ENCODE results near the gene S1PR4.

The S1PR4 gene

DNA sequence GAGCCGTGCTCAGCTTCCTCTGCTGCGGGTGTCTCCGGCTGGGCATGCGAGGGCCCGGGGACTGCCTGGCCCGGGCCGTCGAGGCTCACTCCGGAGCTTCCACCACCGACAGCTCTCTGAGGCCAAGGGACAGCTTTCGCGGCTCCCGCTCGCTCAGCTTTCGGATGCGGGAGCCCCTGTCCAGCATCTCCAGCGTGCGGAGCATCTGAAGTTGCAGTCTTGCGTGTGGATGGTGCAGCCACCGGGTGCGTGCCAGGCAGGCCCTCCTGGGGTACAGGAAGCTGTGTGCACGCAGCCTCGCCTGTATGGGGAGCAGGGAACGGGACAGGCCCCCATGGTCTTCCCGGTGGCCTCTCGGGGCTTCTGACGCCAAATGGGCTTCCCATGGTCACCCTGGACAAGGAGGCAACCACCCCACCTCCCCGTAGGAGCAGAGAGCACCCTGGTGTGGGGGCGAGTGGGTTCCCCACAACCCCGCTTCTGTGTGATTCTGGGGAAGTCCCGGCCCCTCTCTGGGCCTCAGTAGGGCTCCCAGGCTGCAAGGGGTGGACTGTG, 1.2 kb downstream of the S1PR4 start:
- H2BK12ac ChIP-seq (ENCODE audit: low read length) = no peak overlapping the region
- no peak overlapping the region for H3K27ac ChIP-seq (ENCODE audit: low read depth, low read length)
- no peak overlapping the region for H2BK5ac ChIP-seq (ENCODE audit: low read depth, low read length, poor library complexity)
- WGBS (ENCODE audit: extremely low coverage, insufficient coverage, insufficient read length) = no CpG with 5 or more reads among the region's 31 CpGs
- no peak overlapping the region for H3K4ac ChIP-seq (ENCODE audit: low read depth, low read length)
- H3K23ac ChIP-seq (ENCODE audit: low read length) = no peak overlapping the region
- no peak overlapping the region for H2AK5ac ChIP-seq (ENCODE audit: low read length)
- H3K4me1 ChIP-seq (ENCODE audit: control insufficient read depth in 1 of 2, insufficient read depth in 2 of 2, low read length in 2 of 2) = peaks cover 3 to 6% of the 10 kb centered on the region in 2 experiments
- H4K8ac ChIP-seq (ENCODE audit: low read depth, low read length) = no peak overlapping the region
- H2BK120ac ChIP-seq (ENCODE audit: insufficient read depth, low read length, poor library complexity) = no peak overlapping the region
- H4K12ac ChIP-seq (ENCODE audit: low read depth, low read length) = no peak overlapping the region
- no peak overlapping the region for H3K4me2 ChIP-seq (ENCODE audit: low read length)
- H2AFZ ChIP-seq (ENCODE audit: insufficient read depth, low read length, poor library complexity) = no peak overlapping the region
- H3K9ac ChIP-seq (ENCODE audit: low read length) = no peak overlapping the region
- H3K27me3 ChIP-seq (ENCODE audit: insufficient read depth, low read length) = no peaks in the 10 kb centered on the region
- no peak overlapping the region for H3K14ac ChIP-seq (ENCODE audit: low read length)
- H3K18ac ChIP-seq (ENCODE audit: low read length) = no peak overlapping the region
- no peak overlapping the region for H4K91ac ChIP-seq (ENCODE audit: low read depth, low read length)
- no peaks in the 10 kb centered on the region for H3K79me2 ChIP-seq (ENCODE audit: control insufficient read depth, insufficient read depth, low read length, poor library complexity)
- no peaks in the 10 kb centered on the region for H3K9me3 ChIP-seq (ENCODE audit: insufficient read depth, low read depth, low read length)
- H3K79me1 ChIP-seq (ENCODE audit: low read length) = no peaks in the 10 kb centered on the region
- no peaks in the 10 kb centered on the region for H3K36me3 ChIP-seq (ENCODE audit: control insufficient read depth in 1 of 2, insufficient read depth in 2 of 2, low read length in 2 of 2)
- no peak overlapping the region for H3K4me3 ChIP-seq (ENCODE audit: low read depth, low read length)
- DNase-seq = no peak

DNA sequence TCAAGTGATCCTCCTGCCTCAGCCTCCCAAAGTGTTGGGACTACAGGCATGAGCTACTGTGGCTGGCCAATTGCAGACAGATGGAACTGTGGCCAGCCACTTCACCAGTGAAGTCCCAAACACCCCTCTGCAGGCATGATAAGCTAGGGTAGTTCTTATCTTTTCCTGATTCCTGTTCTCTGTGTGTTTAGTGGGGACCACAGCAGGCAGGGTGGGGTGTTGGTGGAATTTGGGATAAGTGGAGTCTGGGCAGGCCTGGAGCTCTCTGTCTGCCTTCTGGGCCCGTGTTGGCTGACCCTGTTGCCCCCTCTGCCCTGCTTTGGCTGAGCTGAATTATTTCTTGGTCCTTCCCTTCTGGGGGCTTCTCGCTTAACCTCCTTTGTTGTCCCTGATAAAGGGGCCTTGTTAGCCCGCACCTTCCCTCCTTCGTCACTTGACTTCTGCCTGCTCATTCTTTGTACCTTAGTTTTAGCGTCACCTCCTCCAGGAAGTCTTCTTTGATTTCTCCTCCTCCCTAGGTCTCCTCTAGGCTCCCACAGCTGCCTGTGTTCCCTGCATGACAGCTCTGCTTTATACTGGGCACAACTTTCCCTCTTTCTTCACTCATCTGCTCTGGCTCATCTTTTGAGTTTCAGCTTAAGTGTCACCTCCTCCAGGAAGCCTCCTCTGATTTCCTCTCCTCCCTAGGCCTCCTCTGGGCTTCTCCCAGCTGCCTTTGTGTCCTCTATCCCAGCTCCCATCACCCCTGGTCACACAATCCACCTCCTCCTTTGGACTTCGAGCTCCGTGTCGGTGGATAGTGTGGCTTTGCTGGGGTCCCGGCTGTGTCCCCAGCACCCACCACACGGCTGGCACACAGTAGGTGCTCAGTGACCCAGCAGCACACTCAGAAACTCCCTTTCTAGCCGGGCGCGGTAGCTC, 5.4 kb downstream of the S1PR4 start:
- Histone ChIP-seq H3K14ac (ENCODE audit: low read length) (no peak overlapping the region), H3K4me1 (ENCODE audit: control insufficient read depth in 1 of 2, insufficient read depth in 2 of 2, low read length in 2 of 2) (peaks cover 11 to 15% of the 10 kb centered on the region in 2 experiments), H2BK5ac (ENCODE audit: low read depth, low read length, poor library complexity) (no peak overlapping the region), H3K4me2 (ENCODE audit: low read length) (no peak overlapping the region), H4K91ac (ENCODE audit: low read depth, low read length) (peak overlapping the region; percentile 48), H2AK5ac (ENCODE audit: low read length) (peak overlapping the region; percentile 38), H3K9me3 (ENCODE audit: insufficient read depth, low read depth, low read length) (no peaks in the 10 kb centered on the region), H3K4ac (ENCODE audit: low read depth, low read length) (no peak overlapping the region), H3K79me1 (ENCODE audit: low read length) (peaks cover 6% of the 10 kb centered on the region), H3K4me3 (ENCODE audit: low read depth, low read length) (no peak overlapping the region), H3K27me3 (ENCODE audit: insufficient read depth, low read length) (no peaks in the 10 kb centered on the region), H2AFZ (ENCODE audit: insufficient read depth, low read length, poor library complexity) (no peak overlapping the region), H3K23ac (ENCODE audit: low read length) (no peak overlapping the region), H3K36me3 (ENCODE audit: control insufficient read depth in 1 of 2, insufficient read depth in 2 of 2, low read length in 2 of 2) (peaks cover 5 to 8% of the 10 kb centered on the region in 2 experiments), H3K79me2 (ENCODE audit: control insufficient read depth, insufficient read depth, low read length, poor library complexity) (peaks cover 16% of the 10 kb centered on the region), H4K8ac (ENCODE audit: low read depth, low read length) (peak overlapping the region; percentile 97), H3K9ac (ENCODE audit: low read length) (no peak overlapping the region), H4K12ac (ENCODE audit: low read depth, low read length) (peak overlapping the region; percentile 98), H3K18ac (ENCODE audit: low read length) (no peak overlapping the region), H2BK120ac (ENCODE audit: insufficient read depth, low read length, poor library complexity) (no peak overlapping the region), H2BK12ac (ENCODE audit: low read length) (no peak overlapping the region), H3K27ac (ENCODE audit: low read depth, low read length) (no peak overlapping the region)
- no peak for DNase-seq
- WGBS (ENCODE audit: extremely low coverage, insufficient coverage, insufficient read length) = no CpG with 5 or more reads among the region's 13 CpGs

DNA sequence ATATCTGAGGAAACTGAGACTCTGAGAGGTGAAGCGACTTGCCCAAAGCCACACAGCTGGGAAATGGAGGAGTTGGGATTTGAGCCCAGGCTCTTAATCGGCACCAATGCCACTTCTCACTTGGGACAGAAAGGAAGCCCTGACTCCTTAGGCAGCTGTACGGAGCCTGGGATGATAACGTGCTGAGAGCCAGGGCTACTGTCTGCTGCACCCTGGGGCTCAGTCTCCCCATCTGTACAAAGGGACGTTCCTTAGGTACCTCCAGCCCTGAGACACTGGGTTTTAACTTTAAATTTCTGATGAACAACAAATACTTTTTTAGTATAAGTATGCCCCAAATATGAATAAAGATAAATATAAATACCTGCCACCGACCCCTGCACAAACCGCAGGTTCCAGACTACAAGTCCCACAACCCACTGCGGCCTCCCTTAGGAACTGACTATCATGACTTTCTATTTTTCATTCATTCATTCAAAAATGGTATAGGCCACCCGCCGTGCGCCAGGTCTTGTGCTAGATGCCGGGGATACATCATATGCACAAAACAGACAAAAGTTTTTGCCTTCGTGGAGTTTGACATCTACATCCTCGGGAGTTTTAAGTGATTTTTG, 6.4 kb downstream of the S1PR4 start:
- H3K27ac ChIP-seq (ENCODE audit: low read depth, low read length) = no peak overlapping the region
- H4K91ac ChIP-seq (ENCODE audit: low read depth, low read length) = peak overlapping the region; percentile 81
- peaks cover 6% of the 10 kb centered on the region for H3K79me1 ChIP-seq (ENCODE audit: low read length)
- no CpG with 5 or more reads among the region's 14 CpGs for WGBS (ENCODE audit: extremely low coverage, insufficient coverage, insufficient read length)
- no peak overlapping the region for H2AK5ac ChIP-seq (ENCODE audit: low read length)
- peak overlapping the region; percentile 74 for H3K14ac ChIP-seq (ENCODE audit: low read length)
- H3K4ac ChIP-seq (ENCODE audit: low read depth, low read length) = no peak overlapping the region
- H2BK5ac ChIP-seq (ENCODE audit: low read depth, low read length, poor library complexity) = peak overlapping the region; percentile 5
- no peak overlapping the region for H3K9ac ChIP-seq (ENCODE audit: low read length)
- H2BK120ac ChIP-seq (ENCODE audit: insufficient read depth, low read length, poor library complexity) = no peak overlapping the region
- H3K36me3 ChIP-seq (ENCODE audit: control insufficient read depth in 1 of 2, insufficient read depth in 2 of 2, low read length in 2 of 2) = peaks cover 7 to 12% of the 10 kb centered on the region in 2 experiments
- peaks cover 11 to 15% of the 10 kb centered on the region in 2 experiments for H3K4me1 ChIP-seq (ENCODE audit: control insufficient read depth in 1 of 2, insufficient read depth in 2 of 2, low read length in 2 of 2)
- H3K4me2 ChIP-seq (ENCODE audit: low read length) = peak overlapping the region; percentile 88
- DNase-seq = no peak
- peak overlapping the region; percentile 71 for H3K4me3 ChIP-seq (ENCODE audit: low read depth, low read length)
- peak overlapping the region; percentile 98 for H4K12ac ChIP-seq (ENCODE audit: low read depth, low read length)
- peak overlapping the region; percentile 84 for H2AFZ ChIP-seq (ENCODE audit: insufficient read depth, low read length, poor library complexity)
- H3K27me3 ChIP-seq (ENCODE audit: insufficient read depth, low read length) = no peaks in the 10 kb centered on the region
- peak overlapping the region; percentile 97 for H4K8ac ChIP-seq (ENCODE audit: low read depth, low read length)
- H3K18ac ChIP-seq (ENCODE audit: low read length) = no peak overlapping the region
- peaks cover 16% of the 10 kb centered on the region for H3K79me2 ChIP-seq (ENCODE audit: control insufficient read depth, insufficient read depth, low read length, poor library complexity)
- H3K23ac ChIP-seq (ENCODE audit: low read length) = no peak overlapping the region
- H3K9me3 ChIP-seq (ENCODE audit: insufficient read depth, low read depth, low read length) = no peaks in the 10 kb centered on the region
- no peak overlapping the region for H2BK12ac ChIP-seq (ENCODE audit: low read length)

DNA sequence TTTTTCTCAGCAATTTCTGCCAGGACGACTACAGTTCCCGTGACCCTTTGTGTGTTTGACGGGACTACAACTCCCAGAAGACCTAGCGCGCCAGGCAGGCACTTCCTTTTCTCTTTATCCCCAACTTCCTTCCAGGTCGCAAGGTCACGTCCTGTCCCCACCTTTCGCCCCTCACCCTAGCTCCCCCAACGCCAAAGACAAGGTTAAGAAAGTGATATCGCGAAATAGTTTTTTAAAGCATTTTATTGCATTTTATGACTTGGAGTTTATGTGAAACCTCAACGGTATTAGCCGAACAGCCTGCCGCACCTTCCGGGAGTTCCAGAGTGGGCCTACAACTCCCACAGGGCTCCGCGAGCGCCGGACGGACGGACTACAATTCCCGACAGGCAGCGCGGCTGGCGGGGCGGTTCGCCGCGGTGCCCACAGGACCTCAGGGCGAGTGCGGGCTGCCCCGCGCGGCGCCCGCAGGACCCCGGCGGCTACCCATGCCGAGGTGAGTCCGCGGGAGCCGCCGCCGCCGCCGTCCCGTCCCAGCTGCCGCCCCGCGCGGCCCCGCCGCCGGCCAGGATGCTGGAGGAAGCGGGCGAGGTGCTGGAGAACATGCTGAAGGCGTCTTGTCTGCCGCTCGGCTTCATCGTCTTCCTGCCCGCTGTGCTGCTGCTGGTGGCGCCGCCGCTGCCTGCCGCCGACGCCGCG, 7.0 kb downstream of the S1PR4 start, which contains the start of gene NCLN:
Gene NCLN (plus strand): TSS at position 470 of the 699 bp plus-strand sequence. CDS start 101 bp downstream, at position 571.
- Histone ChIP-seq H3K4me1 (ENCODE audit: control insufficient read depth in 1 of 2, insufficient read depth in 2 of 2, low read length in 2 of 2) (peaks cover 11 to 15% of the 10 kb centered on the region in 2 experiments), H4K8ac (ENCODE audit: low read depth, low read length) (peak within 1 kb of the TSS; percentile 97), H2AFZ (ENCODE audit: insufficient read depth, low read length, poor library complexity) (peak within 1 kb of the TSS; percentile 94), H3K4me2 (ENCODE audit: low read length) (peak within 1 kb of the TSS; percentile 88), H3K4me3 (ENCODE audit: low read depth, low read length) (peak within 1 kb of the TSS; percentile 96), H3K79me2 (ENCODE audit: control insufficient read depth, insufficient read depth, low read length, poor library complexity) (peaks cover 16% of the 10 kb centered on the region), H3K27me3 (ENCODE audit: insufficient read depth, low read length) (no peaks in the 10 kb centered on the region), H3K9me3 (ENCODE audit: insufficient read depth, low read depth, low read length) (no peaks in the 10 kb centered on the region), H3K18ac (ENCODE audit: low read length) (peak within 1 kb of the TSS; percentile 94), H2AK5ac (ENCODE audit: low read length) (peak within 1 kb of the TSS; percentile 84), H4K91ac (ENCODE audit: low read depth, low read length) (peak within 1 kb of the TSS; percentile 81), H3K27ac (ENCODE audit: low read depth, low read length) (peak within 1 kb of the TSS; percentile 36), H2BK120ac (ENCODE audit: insufficient read depth, low read length, poor library complexity) (peak within 1 kb of the TSS; percentile 35), H3K79me1 (ENCODE audit: low read length) (peaks cover 6% of the 10 kb centered on the region), H3K9ac (ENCODE audit: low read length) (peak within 1 kb of the TSS; percentile 82), H3K14ac (ENCODE audit: low read length) (peak within 1 kb of the TSS; percentile 86), H3K23ac (ENCODE audit: low read length) (no peak within 1 kb of the TSS), H4K12ac (ENCODE audit: low read depth, low read length) (peak within 1 kb of the TSS; percentile 98), H3K4ac (ENCODE audit: low read depth, low read length) (peak within 1 kb of the TSS; percentile 89), H2BK5ac (ENCODE audit: low read depth, low read length, poor library complexity) (peak within 1 kb of the TSS; percentile 26), H2BK12ac (ENCODE audit: low read length) (no peak within 1 kb of the TSS), H3K36me3 (ENCODE audit: control insufficient read depth in 1 of 2, insufficient read depth in 2 of 2, low read length in 2 of 2) (peaks cover 7 to 12% of the 10 kb centered on the region in 2 experiments)
- DNase-seq = peak; percentile 91 to 95
- WGBS (ENCODE audit: extremely low coverage, insufficient coverage, insufficient read length) = no CpG with 5 or more reads among the region's 69 CpGs

Data from trophoblast cell (in vitro differentiated cells and primary cell).